ENCODE data around the gene BCKDHA.
"Not testable (repeated sequence)": the region's sequence is repeated elsewhere in the genome, so short reads cannot be mapped to it uniquely, and the experiment has no call there.

Gene BCKDHA

DNA sequence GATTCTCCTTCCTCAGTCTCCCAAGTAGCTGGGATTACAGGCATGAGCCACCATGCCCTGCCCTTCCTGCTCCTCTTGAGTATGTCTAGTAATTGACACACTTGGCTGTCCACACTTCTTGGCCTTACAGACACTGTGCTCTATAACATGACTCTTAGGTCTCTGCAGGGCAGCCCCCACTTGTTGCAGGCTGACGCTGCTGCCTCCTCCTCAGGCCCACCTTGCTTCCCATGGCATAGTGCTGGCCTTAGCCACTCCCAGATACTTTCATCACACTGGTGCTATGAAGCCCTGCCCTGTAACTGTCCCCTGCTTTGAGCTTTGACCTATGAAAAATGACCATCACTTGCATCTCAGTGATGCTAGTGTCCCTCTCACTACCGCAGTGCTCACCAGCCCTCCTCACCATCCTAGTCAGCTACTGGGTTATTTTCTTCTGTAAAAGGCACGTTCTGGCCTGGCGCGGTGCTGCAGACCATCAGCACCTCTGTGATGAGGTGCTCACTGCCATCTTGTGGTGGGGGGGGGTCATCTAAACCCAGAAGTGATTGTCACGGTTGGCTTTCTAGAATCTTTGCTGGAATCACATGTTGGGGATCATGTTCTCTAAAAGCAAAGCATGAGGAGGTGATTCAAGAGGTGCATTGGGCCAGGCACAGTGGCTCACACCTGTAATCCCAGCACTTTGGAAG, 55.1 kb downstream of the BCKDHA start:
- no peak for DNase-seq

DNA sequence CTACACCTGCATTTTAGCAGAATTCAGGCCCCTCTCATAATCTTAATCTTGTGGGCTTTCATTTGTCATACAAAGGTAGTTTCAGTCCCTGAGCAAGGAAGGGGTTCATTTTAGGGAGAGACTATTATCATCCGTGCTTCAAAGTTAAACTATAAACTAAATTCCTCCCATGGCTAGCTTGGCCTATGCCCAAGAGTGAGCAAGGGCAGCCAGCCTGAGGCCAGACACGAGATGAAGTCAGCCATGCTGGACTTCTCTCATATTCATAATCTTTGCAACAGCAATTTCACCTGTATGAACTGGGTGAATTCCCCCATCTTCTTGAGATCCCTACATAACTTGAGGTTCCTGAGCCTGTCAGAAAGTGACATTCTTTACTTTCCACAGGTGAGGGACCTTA, 58.3 kb downstream of the BCKDHA start:
- DNase-seq = no peak

DNA sequence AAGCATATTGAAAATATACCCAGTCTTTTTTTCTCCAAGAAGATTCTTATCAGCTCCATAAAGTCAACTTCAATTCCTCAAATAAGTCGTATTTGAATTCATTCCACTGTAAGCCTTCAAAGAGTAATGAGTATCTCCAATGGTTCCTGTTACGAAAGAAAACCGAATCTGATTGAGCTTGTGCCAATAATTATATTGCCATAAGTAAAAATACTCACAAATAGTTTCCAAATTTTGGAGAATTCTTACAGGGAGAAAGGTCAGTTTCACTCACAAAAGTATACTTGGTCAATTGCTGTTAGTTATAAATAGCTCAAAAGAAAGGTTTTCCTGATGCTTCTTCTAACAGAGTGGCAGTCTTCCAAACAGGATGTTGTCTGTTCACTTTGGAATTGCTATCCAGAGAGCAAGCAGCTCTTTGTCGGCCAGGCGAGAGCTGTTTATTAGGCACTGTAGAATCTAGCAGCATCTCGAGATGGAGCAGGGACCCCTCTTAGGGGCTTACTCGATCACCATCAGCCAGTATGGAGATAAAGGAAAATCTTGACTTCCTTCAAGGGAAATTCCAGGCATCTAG, 58.8 kb downstream of the BCKDHA start:
- peak; percentile 46 for DNase-seq

DNA sequence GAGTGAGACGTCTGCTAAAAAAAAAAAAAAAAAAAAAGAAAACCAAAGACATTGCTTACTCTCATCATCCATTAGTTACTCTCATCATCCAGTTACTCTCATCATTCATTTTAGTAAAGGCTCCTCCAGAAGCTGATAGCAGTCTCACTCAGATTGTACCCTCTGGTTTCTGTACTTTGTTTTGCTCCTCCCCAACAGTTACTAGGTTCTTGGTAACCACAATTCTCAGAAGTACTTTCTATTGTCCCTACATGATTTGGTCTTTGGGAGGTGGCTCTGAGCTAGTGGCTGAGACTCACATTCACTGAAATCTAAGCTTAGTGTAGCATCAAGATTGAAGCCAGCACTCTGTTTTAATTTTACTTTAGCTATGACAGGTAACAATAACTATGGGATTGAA, 59.6 kb downstream of the BCKDHA start:
- DNase-seq = no peak

DNA sequence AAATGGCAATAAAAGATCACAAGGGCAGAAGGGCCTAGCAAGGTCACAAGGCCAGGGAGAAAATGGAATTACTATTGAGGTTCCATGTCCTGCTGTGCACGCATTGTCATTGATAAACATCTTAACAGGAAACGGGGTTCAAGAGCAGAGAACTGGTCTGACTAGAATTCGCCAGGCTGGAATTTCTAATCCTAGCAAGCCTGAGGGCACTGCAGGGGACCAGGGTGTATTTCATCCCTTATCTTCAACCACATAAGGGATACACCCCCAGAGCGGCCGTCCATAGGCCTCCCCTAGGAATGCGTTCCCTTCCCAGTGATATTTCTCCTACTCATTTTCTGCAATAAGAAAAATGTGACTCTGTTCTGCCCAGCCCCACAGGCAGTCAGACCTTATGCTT, 64.9 kb downstream of the BCKDHA start:
- DNase-seq = no peak

DNA sequence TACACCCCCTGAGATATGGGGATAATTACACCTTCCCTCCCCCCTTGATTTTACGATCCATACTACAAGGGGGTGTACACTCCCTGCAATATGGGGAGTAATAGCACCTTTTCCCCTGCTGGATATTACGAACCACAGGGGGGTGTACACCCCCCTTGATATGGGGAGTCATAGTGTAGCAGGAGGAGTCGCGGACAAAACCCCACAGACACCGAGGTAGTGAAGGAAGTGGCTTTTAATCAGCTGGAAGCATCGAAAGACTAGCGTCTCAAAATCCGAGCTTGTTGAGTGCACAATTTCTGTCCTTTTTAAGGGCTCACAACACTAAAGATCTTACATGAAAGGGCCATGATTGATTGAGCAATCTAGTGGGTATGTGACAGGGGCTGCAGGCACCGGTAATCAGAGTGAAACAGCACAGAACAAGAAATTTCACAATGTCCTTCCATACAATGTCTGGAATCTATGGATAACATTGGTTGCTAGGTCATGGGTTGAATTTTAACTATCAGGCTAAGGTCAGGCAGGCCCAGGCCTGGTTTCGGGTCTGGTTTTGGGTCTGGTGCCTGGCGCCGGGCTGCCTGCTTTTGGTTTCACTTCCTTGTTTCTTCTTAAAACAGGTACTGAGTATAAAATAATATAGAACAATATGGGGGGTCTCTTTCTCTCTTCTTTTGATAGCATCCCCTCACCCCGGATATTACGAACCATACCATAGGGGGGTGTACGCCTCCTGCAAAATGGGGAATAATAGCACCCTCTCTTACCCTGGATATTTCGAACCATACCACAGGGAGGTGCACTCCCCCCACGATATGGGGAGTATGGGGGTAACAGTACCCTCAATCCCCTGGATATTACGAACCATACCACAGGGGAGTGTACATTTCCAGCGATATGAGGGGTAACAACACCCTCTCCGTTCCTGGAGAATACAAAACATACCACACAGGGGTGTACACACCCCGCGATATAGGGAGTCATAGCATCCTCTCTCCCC, 65.9 kb downstream of the BCKDHA start:
- DNase-seq = not testable (repeated sequence)
